GM10248 (cell line): Measurements from ENCODE around the gene PRSS53.
A peak's percentile ranks its signal among the peaks of the same experiment; 100 is the strongest.
"Not testable (repeated sequence)": the region's sequence is repeated elsewhere in the genome, so short reads cannot be mapped to it uniquely, and the experiment has no call there.

Source experiments
- CTCF ChIA-PET: fragments of 300-600 bp; sonication (Branson Sonifier 250); formaldehyde crosslinking; extraction: SDS; loops from one replicate; lab custom pipeline; 2021; ENCODE audit warnings: antibody characterized with exemption; lab: Yijun Ruan, JAX
- POLR2A ChIA-PET: fragments of 350-650 bp; sonication (Branson Sonifier 250); formaldehyde crosslinking; extraction: SDS; loops from one replicate; lab custom pipeline; 2020; ENCODE audit warnings: antibody characterized with exemption; lab: Yijun Ruan, JAX
- DNase-seq: peaks from one replicate; pipeline ENCODE4 v3.0.0; 2012; ENCODE audit errors: extremely low spot score
- TF ChIP-seq, protein P1 (sequence below): IDR thresholded peaks from 2 replicates; pipeline ENCODE4 v1.5.1; 2012; ENCODE audit warnings: mild to moderate bottlenecking, low read depth; ENCODE audit errors: extremely low read depth, missing control alignments, control extremely low read depth

PRSS53 gene

DNA sequence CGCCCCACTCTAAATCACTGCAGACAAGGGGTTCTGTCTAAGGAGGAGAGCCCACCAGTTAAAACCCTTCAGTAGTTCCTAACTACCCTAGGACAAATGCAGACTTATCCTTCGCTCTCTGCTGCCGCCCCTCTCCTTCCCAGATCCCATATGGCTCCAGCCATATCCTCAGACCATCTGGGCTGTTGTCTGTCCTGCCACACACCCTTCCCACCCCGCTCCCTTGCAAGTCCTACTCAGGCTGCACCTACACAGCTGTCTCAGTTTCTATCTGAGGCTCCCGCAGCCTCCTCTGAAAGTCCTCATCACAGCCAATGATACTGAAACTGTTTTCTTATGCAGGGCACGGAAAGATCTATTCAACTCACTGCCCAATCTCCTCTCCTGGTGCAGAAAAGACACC is 18.7 kb upstream of the PRSS53 start:
- TF ChIP-seq, protein P1, sequence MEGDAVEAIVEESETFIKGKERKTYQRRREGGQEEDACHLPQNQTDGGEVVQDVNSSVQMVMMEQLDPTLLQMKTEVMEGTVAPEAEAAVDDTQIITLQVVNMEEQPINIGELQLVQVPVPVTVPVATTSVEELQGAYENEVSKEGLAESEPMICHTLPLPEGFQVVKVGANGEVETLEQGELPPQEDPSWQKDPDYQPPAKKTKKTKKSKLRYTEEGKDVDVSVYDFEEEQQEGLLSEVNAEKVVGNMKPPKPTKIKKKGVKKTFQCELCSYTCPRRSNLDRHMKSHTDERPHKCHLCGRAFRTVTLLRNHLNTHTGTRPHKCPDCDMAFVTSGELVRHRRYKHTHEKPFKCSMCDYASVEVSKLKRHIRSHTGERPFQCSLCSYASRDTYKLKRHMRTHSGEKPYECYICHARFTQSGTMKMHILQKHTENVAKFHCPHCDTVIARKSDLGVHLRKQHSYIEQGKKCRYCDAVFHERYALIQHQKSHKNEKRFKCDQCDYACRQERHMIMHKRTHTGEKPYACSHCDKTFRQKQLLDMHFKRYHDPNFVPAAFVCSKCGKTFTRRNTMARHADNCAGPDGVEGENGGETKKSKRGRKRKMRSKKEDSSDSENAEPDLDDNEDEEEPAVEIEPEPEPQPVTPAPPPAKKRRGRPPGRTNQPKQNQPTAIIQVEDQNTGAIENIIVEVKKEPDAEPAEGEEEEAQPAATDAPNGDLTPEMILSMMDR: no peak
- CTCF ChIA-PET: interaction anchor here (1.7 kb wide), 1 partner anchor 14 kb away, joined by 4 read pairs; no protein-coding TSS in a partner anchor
- peak; percentile 77 for DNase-seq
- POLR2A ChIA-PET: no interaction called here

DNA sequence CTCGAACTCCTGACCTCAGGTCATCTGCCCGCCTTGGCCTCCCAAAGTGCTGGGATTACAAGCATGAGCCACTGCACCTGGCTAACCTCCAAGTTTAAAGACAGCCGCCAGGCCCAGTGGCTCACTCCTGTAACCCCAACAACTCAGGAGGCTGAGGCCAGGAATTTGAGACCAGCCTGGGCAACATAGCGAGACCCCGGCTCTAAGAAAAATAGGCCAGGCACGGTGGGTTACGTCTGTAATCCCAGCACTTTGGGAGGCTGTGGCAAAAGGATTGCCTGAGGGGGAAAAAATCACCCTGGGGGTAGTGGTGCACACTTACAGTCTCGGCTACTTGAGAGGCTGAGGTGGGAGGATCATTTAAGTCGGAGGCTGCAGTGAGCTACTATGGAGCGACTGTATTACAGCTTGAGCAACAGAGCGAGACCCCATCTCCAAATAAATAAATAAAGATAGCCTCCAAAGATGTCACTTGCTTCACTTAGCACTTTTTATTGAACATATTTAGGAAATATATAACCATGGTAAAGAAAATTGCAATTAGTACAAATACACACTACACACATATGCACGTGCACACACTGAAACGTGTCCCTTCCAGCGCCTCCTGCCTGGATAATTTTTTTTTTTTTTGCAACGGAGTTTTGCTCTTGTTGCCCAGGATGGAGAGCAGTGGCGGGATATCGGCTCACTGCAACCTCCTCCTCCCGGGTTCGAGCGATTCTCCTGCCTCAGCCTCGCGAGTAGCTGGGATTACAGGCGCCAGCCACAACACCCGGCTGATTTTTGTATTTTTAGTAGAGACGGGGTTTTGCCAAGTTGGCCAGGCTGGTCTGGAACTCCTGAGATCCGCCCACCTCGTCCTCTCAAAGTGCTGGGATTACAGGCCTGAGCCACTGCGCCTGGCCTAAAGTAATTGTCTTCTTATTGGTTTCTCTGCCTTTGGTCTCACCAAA is 18.0 kb upstream of the PRSS53 start:
- TF ChIP-seq, protein P1: no peak
- DNase-seq: no peak
- CTCF ChIA-PET: interaction anchor here (0.6 to 1.7 kb wide), 2 partner anchors 14 to 35 kb away, joined by 4 read pairs; no protein-coding TSS in a partner anchor
- POLR2A ChIA-PET: no interaction called here

DNA sequence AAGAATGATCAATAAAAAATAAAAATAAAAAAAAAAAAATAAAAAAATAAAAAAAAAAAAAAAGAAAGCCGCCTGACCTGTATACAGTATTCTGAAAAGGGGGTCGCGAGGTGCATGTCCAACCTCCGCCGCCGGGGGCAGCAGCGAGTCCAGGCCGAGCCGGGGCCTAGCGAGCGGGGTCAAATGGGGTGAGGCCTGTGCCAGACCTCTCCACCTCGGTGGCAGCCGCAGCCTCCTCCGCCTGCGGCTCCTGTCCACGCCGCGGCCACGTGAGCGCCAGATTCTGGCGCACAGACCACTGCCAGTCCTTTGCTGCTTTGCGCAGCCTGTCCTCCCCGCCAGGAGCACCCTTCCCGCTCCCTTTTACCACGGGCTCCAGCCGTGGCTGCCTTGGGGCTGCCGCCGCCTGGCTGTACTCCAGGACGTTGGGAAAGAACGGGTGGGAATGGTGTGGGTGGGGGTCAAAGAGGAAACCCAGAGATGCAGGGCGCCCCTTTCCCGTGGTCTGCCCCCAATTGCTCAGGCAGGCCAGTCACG is 17.0 kb upstream of the PRSS53 start:
- CTCF ChIA-PET: no interaction called here
- POLR2A ChIA-PET: no interaction called here
- peak; percentile 82 for DNase-seq
- TF ChIP-seq, protein P1: peak; percentile 87

DNA sequence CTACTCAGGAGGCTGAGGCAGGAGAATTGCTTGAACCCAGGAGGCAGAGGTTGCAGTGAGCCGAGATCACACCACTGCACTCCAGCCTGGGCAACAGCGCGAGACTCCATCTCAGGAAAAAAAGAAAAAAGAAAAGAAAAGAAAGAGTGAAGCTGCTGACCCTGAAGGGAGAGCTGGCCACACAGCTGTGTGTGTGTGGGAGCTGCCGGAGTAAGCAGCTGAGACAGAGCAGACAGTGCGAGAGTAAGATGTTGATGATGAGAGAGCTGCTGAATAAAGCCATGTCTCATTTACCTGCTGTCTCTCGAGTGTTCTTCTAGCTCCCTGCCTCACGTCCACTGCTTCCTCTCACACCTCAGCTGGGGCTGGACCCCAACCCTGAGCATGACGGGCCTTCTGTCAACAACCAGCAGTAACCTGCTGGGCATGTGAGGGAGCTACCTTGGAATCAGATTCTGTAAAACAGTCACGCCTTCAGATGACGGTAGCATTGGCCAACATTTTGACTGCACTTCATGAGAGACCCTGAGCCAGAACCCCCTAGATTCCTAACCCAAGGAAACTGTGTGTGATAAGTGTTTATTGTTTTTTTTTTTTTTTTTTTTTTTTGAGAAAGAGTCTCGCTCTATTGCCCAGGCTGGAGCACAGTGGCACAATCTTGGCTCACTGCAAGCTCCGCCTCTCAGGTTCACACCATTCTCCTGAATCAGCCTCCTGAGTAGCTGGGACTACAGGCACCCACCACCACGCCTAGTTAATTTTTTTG is 12.3 kb upstream of the PRSS53 start:
- DNase-seq: not testable (repeated sequence)
- ChIA-PET POLR2A (interaction anchor here (1.4 to 1.7 kb wide), 2 partner anchors 17 to 79 kb away, joined by 6 to 7 read pairs; partner anchors contain the start of genes FUS and KAT8), CTCF (interaction anchor here (1.2 to 4.1 kb wide), 10 partner anchors 9 to 145 kb away, joined by 3 to 24 read pairs (median 4); partner anchors contain the start of gene HSD3B7)

DNA sequence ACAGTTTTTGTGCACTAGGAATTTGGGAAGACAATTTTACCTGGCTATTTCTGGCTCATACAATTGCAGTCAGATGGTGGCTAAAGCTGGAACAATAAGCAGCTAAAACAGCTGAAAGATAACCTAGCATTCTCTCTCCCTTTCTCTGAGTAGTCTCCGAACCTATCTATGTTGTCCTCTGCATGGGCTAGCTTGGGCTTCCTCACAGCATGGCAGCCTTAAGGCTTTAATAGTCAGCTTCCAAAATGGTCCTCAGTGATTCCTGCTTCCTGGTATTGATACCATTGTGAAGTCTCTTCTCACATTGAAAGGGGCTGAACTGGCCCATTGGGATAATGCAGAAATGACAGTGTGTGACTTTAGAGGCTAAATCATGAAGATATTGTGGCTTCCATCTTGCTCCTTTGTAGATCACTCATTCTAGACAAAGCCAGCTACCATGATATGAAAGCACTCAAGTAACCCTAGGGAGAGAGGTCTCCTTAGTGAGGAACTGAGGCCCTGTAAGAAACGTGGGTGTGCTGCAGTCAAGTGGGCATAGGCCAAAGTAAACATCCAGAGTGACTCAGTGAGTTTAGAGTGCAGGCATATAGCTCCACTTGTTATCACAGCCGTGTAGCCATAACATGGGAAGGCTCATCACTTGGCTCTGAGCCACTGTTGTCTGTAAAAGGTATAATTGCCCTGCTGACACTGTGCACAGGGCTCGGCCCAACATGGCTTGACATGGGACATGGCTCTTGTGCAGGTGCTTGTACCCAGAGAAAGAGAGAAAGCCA is 11.3 kb upstream of the PRSS53 start:
- no peak for DNase-seq
- CTCF ChIA-PET: interaction anchor here (1.0 to 4.1 kb wide), 10 partner anchors 9 to 144 kb away, joined by 3 to 24 read pairs (median 4); partner anchors contain the start of gene HSD3B7
- TF ChIP-seq, protein P1: no peak
- POLR2A ChIA-PET: interaction anchor here (1.4 to 1.7 kb wide), 2 partner anchors 18 to 80 kb away, joined by 6 to 7 read pairs; partner anchors contain the start of genes FUS and KAT8

DNA sequence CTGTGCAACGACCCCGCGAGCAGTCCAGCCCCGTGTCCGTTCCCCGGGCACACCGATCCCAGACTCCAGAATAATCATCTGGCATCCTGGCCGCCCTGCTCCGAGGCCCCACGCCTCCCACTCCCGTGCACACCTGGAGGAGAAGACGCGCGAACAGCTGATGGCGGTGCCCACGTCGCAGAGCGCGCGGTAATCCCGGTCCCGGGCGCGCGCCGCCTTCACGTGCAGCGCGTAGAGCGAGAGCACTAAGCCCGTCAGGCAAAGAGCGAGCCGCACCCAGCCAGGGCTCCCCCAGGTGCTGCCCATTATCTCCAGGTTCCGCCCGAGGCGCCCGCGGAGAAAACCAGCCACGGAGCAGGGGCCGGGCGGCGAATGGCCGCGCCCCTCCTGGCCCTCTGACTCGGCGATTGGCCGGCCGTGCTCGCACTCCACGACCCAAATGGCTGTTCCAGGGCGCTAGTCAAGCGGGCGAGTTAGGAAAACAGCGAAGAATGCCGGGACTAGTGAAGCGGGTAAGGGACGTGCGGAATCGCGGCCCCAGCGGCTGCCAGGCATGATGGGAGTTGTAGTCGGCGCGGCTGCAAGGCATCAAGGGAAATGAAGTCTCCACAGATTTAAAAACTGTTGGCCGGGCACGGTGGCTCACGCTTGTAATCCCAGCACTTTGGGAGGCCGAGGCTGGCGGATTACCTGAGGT is 5.8 kb upstream of the PRSS53 start, which contains the start of gene VKORC1:
Gene VKORC1, minus strand, starts transcription at position 374 of the 697 bp plus-strand sequence. Its CDS starts 68 bp downstream, at position 306.
- DNase-seq: peak; percentile 91
- ChIA-PET CTCF (interaction anchor here (0.8 to 4.4 kb wide), 6 partner anchors 19 to 140 kb away, joined by 3 to 32 read pairs (median 6); partner anchors contain the start of genes HSD3B7, ZNF646 and ZNF668), POLR2A (no interaction called here)
- TF ChIP-seq, protein P1: no peak
